ENCODE data around the gene KCTD8.

The KCTD8 gene

GRCh38 chr4:44368413-44369167 is 80.0 kb downstream of the KCTD8 start:
- Histone ChIP-seq H3K36me3 (replicated peaks in 1 of 2; ENCODE audit: control insufficient read depth in 2 of 2, insufficient read depth in 2 of 2, low read length in 2 of 2) (no peaks in the 10 kb centered on the region), H2BK5ac (ENCODE audit: low read length) (no peak overlapping the region), H4K8ac (ENCODE audit: low read depth, low read length) (no peak overlapping the region), H3K4me2 (ENCODE audit: insufficient read depth, low read length, poor library complexity, severe bottlenecking) (no peak overlapping the region), H3K4ac (ENCODE audit: low read length) (no peak overlapping the region), H2AK5ac (ENCODE audit: low read depth, low read length) (no peak overlapping the region), H2AFZ (ENCODE audit: low read length) (no peak overlapping the region), H3K9ac (ENCODE audit: low read depth, low read length, poor library complexity) (no peak overlapping the region), H3K4me1 (ENCODE audit: control insufficient read depth in 2 of 2, insufficient read depth in 1 of 2, low read depth in 1 of 2, low read length in 2 of 2) (peaks cover 0 to 1% of the 10 kb centered on the region in 2 donors), H2BK120ac (ENCODE audit: low read depth, low read length) (no peak overlapping the region), H3K27me3 (ENCODE audit: control insufficient read depth in 3 of 3, insufficient read depth in 3 of 3, low read depth in 1 of 3, low read length in 3 of 3) (no peaks in the 10 kb centered on the region), H3K4me3 (ENCODE audit: low read length in 2 of 2) (no peak overlapping the region), H3K27ac (replicated peaks; ENCODE audit: low read length) (no peak overlapping the region), H3K23ac (ENCODE audit: low read depth, low read length, poor library complexity) (no peak overlapping the region), H3K18ac (ENCODE audit: low read length) (no peak overlapping the region), H3K79me1 (ENCODE audit: low read depth, low read length) (no peaks in the 10 kb centered on the region), H3K9me3 (replicated peaks in 1 of 2; ENCODE audit: control insufficient read depth in 2 of 2, insufficient read depth in 1 of 2, low read depth in 1 of 2, low read length in 2 of 2) (no peaks in the 10 kb centered on the region), H2BK15ac (ENCODE audit: low read length) (no peak overlapping the region), H4K91ac (ENCODE audit: low read depth, low read length, poor library complexity) (no peak overlapping the region), H3K14ac (ENCODE audit: low read length) (no peak overlapping the region), H2BK12ac (ENCODE audit: low read length) (no peak overlapping the region)
- DNase-seq (ENCODE audit: low spot score) = no peak
- no CpG with 5 or more reads among the region's 3 CpGs for WGBS, 2 donors (ENCODE audit: extremely low coverage in 2 of 2, insufficient read length in 2 of 2, insufficient replicate concordance in 1 of 2)

GRCh38 chr4:44354172-44354571 is 94.4 kb downstream of the KCTD8 start:
- no peak for DNase-seq (ENCODE audit: low spot score)
- H2BK15ac ChIP-seq (ENCODE audit: low read length) = no peak overlapping the region
- H2BK120ac ChIP-seq (ENCODE audit: low read depth, low read length) = no peak overlapping the region
- H2AK5ac ChIP-seq (ENCODE audit: low read depth, low read length) = no peak overlapping the region
- H3K36me3 ChIP-seq (replicated peaks in 1 of 2; ENCODE audit: control insufficient read depth in 2 of 2, insufficient read depth in 2 of 2, low read length in 2 of 2) = no peaks in the 10 kb centered on the region
- H2BK5ac ChIP-seq (ENCODE audit: low read length) = no peak overlapping the region
- no peak overlapping the region for H3K14ac ChIP-seq (ENCODE audit: low read length)
- no peaks in the 10 kb centered on the region for H3K27me3 ChIP-seq (ENCODE audit: control insufficient read depth in 3 of 3, insufficient read depth in 3 of 3, low read depth in 1 of 3, low read length in 3 of 3)
- H4K8ac ChIP-seq (ENCODE audit: low read depth, low read length) = no peak overlapping the region
- no CpG with 5 or more reads among the region's 3 CpGs for WGBS, 2 donors (ENCODE audit: extremely low coverage in 2 of 2, insufficient read length in 2 of 2, insufficient replicate concordance in 1 of 2)
- no peak overlapping the region for H3K9ac ChIP-seq (ENCODE audit: low read depth, low read length, poor library complexity)
- H3K4me1 ChIP-seq (ENCODE audit: control insufficient read depth in 2 of 2, insufficient read depth in 1 of 2, low read depth in 1 of 2, low read length in 2 of 2) = no peaks in the 10 kb centered on the region
- H3K4me3 ChIP-seq (ENCODE audit: low read length in 2 of 2) = no peak overlapping the region
- H3K27ac ChIP-seq (replicated peaks; ENCODE audit: low read length) = no peak overlapping the region
- no peak overlapping the region for H4K91ac ChIP-seq (ENCODE audit: low read depth, low read length, poor library complexity)
- no peak overlapping the region for H3K4me2 ChIP-seq (ENCODE audit: insufficient read depth, low read length, poor library complexity, severe bottlenecking)
- no peak overlapping the region for H2BK12ac ChIP-seq (ENCODE audit: low read length)
- H3K9me3 ChIP-seq (replicated peaks in 1 of 2; ENCODE audit: control insufficient read depth in 2 of 2, insufficient read depth in 1 of 2, low read depth in 1 of 2, low read length in 2 of 2) = no peaks in the 10 kb centered on the region
- H3K18ac ChIP-seq (ENCODE audit: low read length) = no peak overlapping the region
- H3K79me1 ChIP-seq (ENCODE audit: low read depth, low read length) = no peaks in the 10 kb centered on the region
- H2AFZ ChIP-seq (ENCODE audit: low read length) = no peak overlapping the region
- no peak overlapping the region for H3K23ac ChIP-seq (ENCODE audit: low read depth, low read length, poor library complexity)
- H3K4ac ChIP-seq (ENCODE audit: low read length) = no peak overlapping the region

GRCh38 chr4:44351069-44351468 is 97.5 kb downstream of the KCTD8 start:
- H3K27me3 ChIP-seq (ENCODE audit: control insufficient read depth in 3 of 3, insufficient read depth in 3 of 3, low read depth in 1 of 3, low read length in 3 of 3) = no peaks in the 10 kb centered on the region
- no peak overlapping the region for H3K4ac ChIP-seq (ENCODE audit: low read length)
- H2BK5ac ChIP-seq (ENCODE audit: low read length) = no peak overlapping the region
- no peak overlapping the region for H3K9ac ChIP-seq (ENCODE audit: low read depth, low read length, poor library complexity)
- H2BK15ac ChIP-seq (ENCODE audit: low read length) = no peak overlapping the region
- no peak overlapping the region for H3K18ac ChIP-seq (ENCODE audit: low read length)
- H4K8ac ChIP-seq (ENCODE audit: low read depth, low read length) = no peak overlapping the region
- H3K36me3 ChIP-seq (replicated peaks in 1 of 2; ENCODE audit: control insufficient read depth in 2 of 2, insufficient read depth in 2 of 2, low read length in 2 of 2) = no peaks in the 10 kb centered on the region
- no peak overlapping the region for H3K14ac ChIP-seq (ENCODE audit: low read length)
- no peak overlapping the region for H2BK120ac ChIP-seq (ENCODE audit: low read depth, low read length)
- H3K23ac ChIP-seq (ENCODE audit: low read depth, low read length, poor library complexity) = no peak overlapping the region
- H3K27ac ChIP-seq (replicated peaks; ENCODE audit: low read length) = no peak overlapping the region
- DNase-seq (ENCODE audit: low spot score) = no peak
- H2BK12ac ChIP-seq (ENCODE audit: low read length) = no peak overlapping the region
- no peak overlapping the region for H3K4me2 ChIP-seq (ENCODE audit: insufficient read depth, low read length, poor library complexity, severe bottlenecking)
- no peak overlapping the region for H3K4me3 ChIP-seq (ENCODE audit: low read length in 2 of 2)
- H3K9me3 ChIP-seq (replicated peaks in 1 of 2; ENCODE audit: control insufficient read depth in 2 of 2, insufficient read depth in 1 of 2, low read depth in 1 of 2, low read length in 2 of 2) = no peaks in the 10 kb centered on the region
- no peak overlapping the region for H2AK5ac ChIP-seq (ENCODE audit: low read depth, low read length)
- no peak overlapping the region for H2AFZ ChIP-seq (ENCODE audit: low read length)
- no CpG with 5 or more reads among the region's 3 CpGs for WGBS, 2 donors (ENCODE audit: extremely low coverage in 2 of 2, insufficient read length in 2 of 2, insufficient replicate concordance in 1 of 2)
- H3K4me1 ChIP-seq (ENCODE audit: control insufficient read depth in 2 of 2, insufficient read depth in 1 of 2, low read depth in 1 of 2, low read length in 2 of 2) = no peaks in the 10 kb centered on the region
- no peak overlapping the region for H4K91ac ChIP-seq (ENCODE audit: low read depth, low read length, poor library complexity)
- H3K79me1 ChIP-seq (ENCODE audit: low read depth, low read length) = no peaks in the 10 kb centered on the region

GRCh38 chr4:44342800-44343199 is 105.8 kb downstream of the KCTD8 start:
- H2AFZ ChIP-seq (ENCODE audit: low read length) = no peak overlapping the region
- no CpG with 5 or more reads among the region's 1 CpG for WGBS, 2 donors (ENCODE audit: extremely low coverage in 2 of 2, insufficient read length in 2 of 2, insufficient replicate concordance in 1 of 2)
- H2BK12ac ChIP-seq (ENCODE audit: low read length) = no peak overlapping the region
- no peak overlapping the region for H3K4me3 ChIP-seq (ENCODE audit: low read length in 2 of 2)
- no peaks in the 10 kb centered on the region for H3K9me3 ChIP-seq (replicated peaks in 1 of 2; ENCODE audit: control insufficient read depth in 2 of 2, insufficient read depth in 1 of 2, low read depth in 1 of 2, low read length in 2 of 2)
- no peaks in the 10 kb centered on the region for H3K27me3 ChIP-seq (ENCODE audit: control insufficient read depth in 3 of 3, insufficient read depth in 3 of 3, low read depth in 1 of 3, low read length in 3 of 3)
- no peak overlapping the region for H4K8ac ChIP-seq (ENCODE audit: low read depth, low read length)
- DNase-seq (ENCODE audit: low spot score) = no peak
- H3K4me1 ChIP-seq (ENCODE audit: control insufficient read depth in 2 of 2, insufficient read depth in 1 of 2, low read depth in 1 of 2, low read length in 2 of 2) = no peaks in the 10 kb centered on the region
- no peak overlapping the region for H3K9ac ChIP-seq (ENCODE audit: low read depth, low read length, poor library complexity)
- H2AK5ac ChIP-seq (ENCODE audit: low read depth, low read length) = no peak overlapping the region
- no peak overlapping the region for H3K23ac ChIP-seq (ENCODE audit: low read depth, low read length, poor library complexity)
- H3K14ac ChIP-seq (ENCODE audit: low read length) = no peak overlapping the region
- no peak overlapping the region for H2BK120ac ChIP-seq (ENCODE audit: low read depth, low read length)
- H2BK15ac ChIP-seq (ENCODE audit: low read length) = no peak overlapping the region
- H3K18ac ChIP-seq (ENCODE audit: low read length) = no peak overlapping the region
- H4K91ac ChIP-seq (ENCODE audit: low read depth, low read length, poor library complexity) = no peak overlapping the region
- H3K79me1 ChIP-seq (ENCODE audit: low read depth, low read length) = no peaks in the 10 kb centered on the region
- H2BK5ac ChIP-seq (ENCODE audit: low read length) = no peak overlapping the region
- no peak overlapping the region for H3K4me2 ChIP-seq (ENCODE audit: insufficient read depth, low read length, poor library complexity, severe bottlenecking)
- H3K4ac ChIP-seq (ENCODE audit: low read length) = no peak overlapping the region
- H3K27ac ChIP-seq (replicated peaks; ENCODE audit: low read length) = no peak overlapping the region
- H3K36me3 ChIP-seq (replicated peaks in 1 of 2; ENCODE audit: control insufficient read depth in 2 of 2, insufficient read depth in 2 of 2, low read length in 2 of 2) = no peaks in the 10 kb centered on the region

Data from neuronal stem cell (in vitro differentiated cells).